NT2/D1 (cell line): Measurements from ENCODE around the gene CRB1.

Experiments used
- SUZ12 ChIP-seq: IDR thresholded peaks from 2 replicates; pipeline ENCODE4 v1.6.1; 2011; ENCODE audit not compliant: insufficient read length, insufficient read depth; ENCODE audit errors: extremely low read depth
- YY1 ChIP-seq: IDR thresholded peaks from 2 replicates; pipeline ENCODE4 v1.6.1; 2011; ENCODE audit not compliant: insufficient read length, insufficient read depth

GRCh38 chr1:197424380-197424779 is 156.3 kb downstream of the CRB1 start:
- TF ChIP-seq YY1 (no peak), SUZ12 (no peak)
